Measurements from ENCODE around the gene B3GAT2. TPM values are rescaled to one million over a fixed set of nuclear protein-coding genes. Genes with fewer than 3 reads are reported as not detected.

The B3GAT2 gene
- total and polyA plus RNA-seq, 4 donors: 0.06 to 0.65 (median 0.07) TPM

DNA sequence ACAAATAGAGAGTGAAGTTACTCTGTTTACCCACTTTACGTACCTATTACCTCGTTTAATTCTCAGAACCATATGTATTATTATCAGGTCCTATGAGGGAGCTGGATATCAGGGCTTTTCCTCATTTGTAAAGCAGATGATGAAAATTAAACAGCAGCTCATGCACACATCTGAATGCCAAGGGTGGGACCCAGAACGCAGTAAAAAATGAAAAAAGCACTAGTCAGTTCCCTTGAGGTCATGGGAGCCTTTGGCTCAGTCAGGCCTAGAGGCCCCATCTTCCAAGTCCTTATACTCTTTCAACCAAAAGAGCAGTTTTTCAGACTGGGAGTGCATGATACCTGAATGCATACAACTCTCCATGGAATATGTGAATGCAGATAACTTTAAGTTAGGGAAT is 23.0 kb downstream of the B3GAT2 start:
- 84 to 91% methylated on average over 3 of the region's 3 CpGs for WGBS, 2 donors
- H3K27ac ChIP-seq (ENCODE audit: low read depth in 1 of 2, low read length in 1 of 2): no peak overlapping the region
- no peak overlapping the region for H3K9ac ChIP-seq (ENCODE audit: insufficient read depth in 1 of 2, low read length in 2 of 2)
- H3K9me3 ChIP-seq (ENCODE audit: control insufficient read depth in 4 of 4, insufficient read depth in 3 of 4, low read length in 3 of 4): no peaks in the 10 kb centered on the region
- no peak overlapping the region for H3K4me3 ChIP-seq
- no peak for TF ChIP-seq CTCF (IDR thresholded peaks at IDR 0.05; ENCODE audit: control extremely low read depth, extremely low read depth)
- ATAC-seq (ENCODE audit: insufficient read depth, low FRiP score) (no peak), DNase-seq (no peak)
- H3K4me1 ChIP-seq (ENCODE audit: control insufficient read depth in 5 of 5, insufficient read depth in 5 of 5, low read length in 5 of 5): no peaks in the 10 kb centered on the region
- no peaks in the 10 kb centered on the region for H3K36me3 ChIP-seq (ENCODE audit: control insufficient read depth in 4 of 4, insufficient read depth in 4 of 4, low read length in 4 of 4)
- H3K27me3 ChIP-seq (ENCODE audit: control insufficient read depth in 3 of 3, insufficient read depth in 3 of 3, low read length in 2 of 3): no peaks in the 10 kb centered on the region

- Histone ChIP-seq H3K4me3 (no peak overlapping the region), H3K9ac (ENCODE audit: insufficient read depth in 1 of 2, low read length in 2 of 2) (no peak overlapping the region), H3K27me3 (ENCODE audit: control insufficient read depth in 3 of 3, insufficient read depth in 3 of 3, low read length in 2 of 3) (no peaks in the 10 kb centered on the region), H3K36me3 (ENCODE audit: control insufficient read depth in 4 of 4, insufficient read depth in 4 of 4, low read length in 4 of 4) (no peaks in the 10 kb centered on the region), H3K4me1 (ENCODE audit: control insufficient read depth in 5 of 5, insufficient read depth in 5 of 5, low read length in 5 of 5) (peaks cover 0 to 3% (median 0%) of the 10 kb centered on the region in 5 donors), H3K27ac (ENCODE audit: low read depth in 1 of 2, low read length in 1 of 2) (no peak overlapping the region), H3K9me3 (ENCODE audit: control insufficient read depth in 4 of 4, insufficient read depth in 3 of 4, low read length in 3 of 4) (peaks cover 0 to 3% (median 0%) of the 10 kb centered on the region in 4 donors)
- WGBS, 2 donors: 76 to 80% methylated on average over 1 of the region's 1 CpG
- DNase-seq (no peak), ATAC-seq (ENCODE audit: insufficient read depth, low FRiP score) (no peak)
- no peak for TF ChIP-seq CTCF (IDR thresholded peaks at IDR 0.05; ENCODE audit: control extremely low read depth, extremely low read depth)
These were observed 51.1 kb downstream of the B3GAT2 start for GRCh38 chr6:70905742-70906141.

- Histone ChIP-seq H3K36me3 (ENCODE audit: control insufficient read depth in 4 of 4, insufficient read depth in 4 of 4, low read length in 4 of 4) (no peaks in the 10 kb centered on the region), H3K9ac (ENCODE audit: insufficient read depth in 1 of 2, low read length in 2 of 2) (no peak overlapping the region), H3K4me3 (no peak overlapping the region), H3K27ac (ENCODE audit: low read depth in 1 of 2, low read length in 1 of 2) (no peak overlapping the region), H3K4me1 (ENCODE audit: control insufficient read depth in 5 of 5, insufficient read depth in 5 of 5, low read length in 5 of 5) (peaks cover 0 to 3% (median 0%) of the 10 kb centered on the region in 5 donors), H3K27me3 (ENCODE audit: control insufficient read depth in 3 of 3, insufficient read depth in 3 of 3, low read length in 2 of 3) (no peaks in the 10 kb centered on the region), H3K9me3 (ENCODE audit: control insufficient read depth in 4 of 4, insufficient read depth in 3 of 4, low read length in 3 of 4) (peaks cover 0 to 3% (median 0%) of the 10 kb centered on the region in 4 donors)
- ATAC-seq (ENCODE audit: insufficient read depth, low FRiP score): no peak
- WGBS, 2 donors: 73 to 88% methylated on average over 2 of the region's 2 CpGs
- no peak for DNase-seq
- no peak for TF ChIP-seq CTCF (IDR thresholded peaks at IDR 0.05; ENCODE audit: control extremely low read depth, extremely low read depth)
These were observed 53.0 kb downstream of the B3GAT2 start for GRCh38 chr6:70903665-70904452.

Measured in lung (tissue), 12 donors.